ENCODE measurements around the gene FBXO47.

- TF ChIP-seq GLIS2 (tag by site-specific recombination; IDR thresholded peaks at IDR 0.05) (no peak), CTCF (tag by site-specific recombination; IDR thresholded peaks at IDR 0.05) (no peak), ZNF175 (tag by site-specific recombination; IDR thresholded peaks at IDR 0.05) (no peak)
These were observed 29.6 kb upstream of the FBXO47 start for GRCh38 chr17:38996660-38997337.

Data from HEK293 (cell line).